Pancreas (tissue), 10 donors: ENCODE results near the gene ODC1. TPM values are rescaled to one million over a fixed set of nuclear protein-coding genes. Genes with fewer than 3 reads are reported as not detected.

ENCODE experiments used
- ATAC-seq, 4 donors: fragments of 200-7000 bp; cut with Tn5 transposase; one replicate each; pipeline versions ENCODE4 v1.8.0 to v1.9.1; 2020; ENCODE audit warnings: mild to moderate bottlenecking in 4 of 4, moderate library complexity in 4 of 4
- DNase-seq, 6 donors: peaks; one replicate each; pipeline ENCODE4 v3.0.0-alpha.2; 2020
- FAIRE-seq: peaks from 2 replicates; lab custom pipeline; 2012; peaks lifted over from hg19 to GRCh38; lab: Jason Lieb, UNC
- H3K27ac ChIP-seq, 4 donors: fragments of 200-600 bp; sonication (generic); 1 replicate in 3 of 4; 2 replicates in 1 of 4; pipeline versions ENCODE4 v1.5.0 to v1.8.0; 2020
- H3K27me3 ChIP-seq, 4 donors: fragments of 200-600 bp; one replicate each; pipeline ENCODE4 v1.8.0; 2021
- H3K36me3 ChIP-seq, 3 donors: fragments of 200-600 bp; sonication (generic) in 1 of 3; one replicate each; pipeline versions ENCODE4 v1.5.0 to v1.8.0; 2020 to 2021
- H3K4me1 ChIP-seq, 3 donors: fragments of 200-600 bp; one replicate each; pipeline ENCODE4 v1.8.0; 2021
- H3K4me3 ChIP-seq, 4 donors: fragments of 200-600 bp; sonication (generic) in 2 of 4; one replicate each; pipeline versions ENCODE4 v1.5.0 to v1.8.0; 2020 to 2021
- H3K9me3 ChIP-seq, 4 donors: fragments of 200-600 bp; one replicate each; pipeline ENCODE4 v1.8.0; 2021
- CTCF ChIP-seq, 4 donors: fragments of 200-600 bp; sonication (generic) in 3 of 4; IDR thresholded peaks; one replicate each; pipeline versions ENCODE4 v1.5.0 to v1.8.0; 2021; ENCODE audit warnings: antibody characterized with exemption in 4 of 4
- WGBS, 2 donors: extraction: QIAGEN DNeasy Blood & Tissue Kit; methylation state at CpG; one replicate each; pipeline ENCODE4 v1.1.7; 2013; 5-methylcytosine and 5-hydroxymethylcytosine counted together
- intact Hi-C, 3 donors: fragments of 100-400 bp; cut with DNase I; formaldehyde crosslinking; loops; one replicate each; pipeline versions ENCODE4 v1.11.1 to v1.14.2; 2022
- polyA plus RNA-seq, 2 donors: library from polyadenylated mRNA; stranded (reverse); fragments of 200-250 nt; gene quantifications; one replicate each; pipeline ENCODE4 v1.2.3, GENCODE V29; 2013
- total RNA-seq, 6 donors: library from RNA; stranded (reverse); fragmentation: NEBNext Ultra II Directional in 4 of 6; extraction: Animal tissue kit (Norgen Biotek cat#: 25700) in 4 of 6; gene quantifications; one replicate each; pipeline versions ENCODE4 v1.2.1 to v1.2.4, GENCODE V29; 2021 to 2023
- donor health status: healthy with polysubstance abuse.
- donor health status: DM: no; HTN: no; CAD: no; lungs with moderate emphysema.
- donor health status: DM: no; HTN: no; CAD: no.
- donor health status: control.
- donor health status: control.
- donor health status: Bipolar disorder and iron deficiency.
- donor health status: DM: yes; HTN: yes; CAD: no.
- donor health status: DM: no; HTN: no; CAD: no.
- donor health status: DM: no; HTN: no; CAD: no.
- donor health status: DM: yes; HTN: yes; CAD: no.

Gene ODC1
- total and polyA plus RNA-seq, 8 donors, result 9.3 to 52.2 (median 28.5) TPM

- Histone ChIP-seq H3K36me3 (peaks cover 0 to 19% (median 0%) of the 10 kb centered on the region in 3 donors), H3K27ac (no peak overlapping the region), H3K4me3 (no peak overlapping the region), H3K27me3 (no peaks in the 10 kb centered on the region), H3K9me3 (no peaks in the 10 kb centered on the region), H3K4me1 (no peaks in the 10 kb centered on the region)
- FAIRE-seq (no peak), DNase-seq (peak in 1 of 6 donors; percentile 3), ATAC-seq (no peak)
- 71 to 75% methylated on average over 3 of the region's 3 CpGs for WGBS, 2 donors
- intact Hi-C loops, result loop anchor here in 1 of 3 donors (10.0 kb wide), 1 partner anchor 294 kb away; no protein-coding TSS in a partner anchor
- no peak for TF ChIP-seq CTCF (IDR thresholded peaks at IDR 0.05)
These were observed 19.2 kb downstream of the ODC1 start for GRCh38 chr2:10428924-10429323.

GRCh38 chr2:10428355-10428754 lies 19.8 kb downstream of the ODC1 start:
- TF ChIP-seq CTCF (IDR thresholded peaks at IDR 0.05), result no peak
- peaks cover 0 to 23% (median 0%) of the 10 kb centered on the region in 3 donors for H3K36me3 ChIP-seq
- no peaks in the 10 kb centered on the region for H3K4me1 ChIP-seq
- ATAC-seq (no peak), DNase-seq (peak in 2 of 6 donors; percentile 20 to 41), FAIRE-seq (no peak)
- 94 to 95% methylated on average over 8 of the region's 8 CpGs for WGBS, 2 donors
- no peaks in the 10 kb centered on the region for H3K27me3 ChIP-seq
- H3K4me3 ChIP-seq, result no peak overlapping the region
- intact Hi-C loops, result loop anchor here in 1 of 3 donors (10.0 kb wide), 1 partner anchor 294 kb away; no protein-coding TSS in a partner anchor
- H3K9me3 ChIP-seq, result no peaks in the 10 kb centered on the region
- H3K27ac ChIP-seq, result no peak overlapping the region

GRCh38 chr2:10427618-10427949 lies 20.5 kb downstream of the ODC1 start:
- WGBS, 2 donors, result 72 to 80% methylated on average over 17 of the region's 17 CpGs
- Histone ChIP-seq H3K27me3 (no peaks in the 10 kb centered on the region), H3K4me3 (no peak overlapping the region), H3K9me3 (no peaks in the 10 kb centered on the region), H3K4me1 (no peaks in the 10 kb centered on the region), H3K27ac (no peak overlapping the region), H3K36me3 (peaks cover 0 to 28% (median 0%) of the 10 kb centered on the region in 3 donors)
- ATAC-seq, result no peak
- peak in 1 of 6 donors; percentile 3 for DNase-seq
- no peak for FAIRE-seq
- intact Hi-C loops, result loop anchor here in 1 of 3 donors (10.0 kb wide), 1 partner anchor 293 kb away; no protein-coding TSS in a partner anchor
- no peak for TF ChIP-seq CTCF (IDR thresholded peaks at IDR 0.05)

- Histone ChIP-seq H3K27me3 (no peaks in the 10 kb centered on the region), H3K9me3 (no peaks in the 10 kb centered on the region), H3K4me3 (no peak overlapping the region), H3K27ac (no peak overlapping the region), H3K4me1 (no peaks in the 10 kb centered on the region), H3K36me3 (peaks cover 0 to 28% (median 0%) of the 10 kb centered on the region in 3 donors)
- FAIRE-seq (no peak), DNase-seq (no peak), ATAC-seq (no peak)
- intact Hi-C loops, result loop anchor here in 1 of 3 donors (10.0 kb wide), 1 partner anchor 292 kb away; no protein-coding TSS in a partner anchor
- 92 to 94% methylated on average over 40 of the region's 40 CpGs for WGBS, 2 donors
- TF ChIP-seq CTCF (IDR thresholded peaks at IDR 0.05), result no peak
These were observed 21.2 kb downstream of the ODC1 start for GRCh38 chr2:10426726-10427617.
